SU-DHL-6 (cell line): ENCODE measurements around the gene DENND1B.
A peak's percentile ranks its signal among the peaks of the same experiment; 100 is the strongest.
"Not testable (repeated sequence)": the region's sequence is repeated elsewhere in the genome, so short reads cannot be mapped to it uniquely, and the experiment has no call there.

Experiments used
- H2AFZ ChIP-seq: fragments of 200-600 bp; sonication (generic); 2 replicates; pipeline ENCODE4 v1.6.1; 2014; ENCODE audit warnings: low read depth, mild to moderate bottlenecking, moderate library complexity, mixed read lengths, antibody characterized with exemption, low read length; ENCODE audit not compliant: severe bottlenecking
- H3F3A ChIP-seq: fragments of 200-600 bp; shearing (Covaris generic); 2 replicates; pipeline ENCODE4 v1.6.0; 2016; ENCODE audit warnings: antibody characterized with exemption, mild to moderate bottlenecking; ENCODE audit not compliant: insufficient read depth
- H3K27ac ChIP-seq: fragments of 200-600 bp; sonication (generic); 2 replicates; pipeline ENCODE4 v1.5.1; 2016; ENCODE audit warnings: low read depth, mild to moderate bottlenecking, low read length, moderate library complexity, mixed read lengths
- H3K27me3 ChIP-seq: fragments of 200-600 bp; sonication (generic), shearing (Covaris generic); 2 replicates; pipeline ENCODE4 v1.6.0; 2014; ENCODE audit warnings: mild to moderate bottlenecking, low read length
- H3K36me3 ChIP-seq: fragments of 200-600 bp; sonication (generic); 2 replicates; pipeline ENCODE4 v1.6.1; 2014; ENCODE audit warnings: mild to moderate bottlenecking, low read length, mixed read lengths
- H3K4me2 ChIP-seq: fragments of 300-600, 200-600 bp; shearing (Covaris generic), sonication (generic); 2 replicates; pipeline ENCODE4 v1.6.0; 2014; ENCODE audit warnings: low read length, low read depth, mild to moderate bottlenecking; ENCODE audit not compliant: poor library complexity, severe bottlenecking
- H3K4me3 ChIP-seq: fragments of 200-600 bp; sonication (generic); 2 replicates; pipeline ENCODE4 v1.5.1; 2014; ENCODE audit warnings: antibody characterized with exemption, low read length, mild to moderate bottlenecking, mixed read lengths; ENCODE audit not compliant: insufficient read depth, poor library complexity, severe bottlenecking
- H3K79me2 ChIP-seq: fragments of 200-600 bp; sonication (generic); 2 replicates; pipeline ENCODE4 v1.6.1; 2014; ENCODE audit warnings: mild to moderate bottlenecking, low read length, moderate library complexity; ENCODE audit not compliant: insufficient read depth
- H3K9ac ChIP-seq: fragments of 200-600 bp; sonication (generic); 2 replicates; pipeline ENCODE4 v1.7.0; 2014; ENCODE audit warnings: mild to moderate bottlenecking, low read length
- H3K9me2 ChIP-seq: fragments of 200-600 bp; sonication (generic); replicated peaks from 2 replicates; pipeline ENCODE4 v1.6.1; 2014; ENCODE audit warnings: low read length; ENCODE audit not compliant: insufficient read depth
- H3K9me3 ChIP-seq: fragments of 200-600 bp; sonication (generic); 2 replicates; pipeline ENCODE4 v1.6.1; 2014; ENCODE audit warnings: low read length, mixed read lengths; ENCODE audit not compliant: insufficient read depth
- H4K20me1 ChIP-seq: fragments of 200-600 bp; sonication (generic); 2 replicates; pipeline ENCODE4 v1.6.1; 2014; ENCODE audit warnings: low read depth, mild to moderate bottlenecking, antibody characterized with exemption, low read length, moderate library complexity, mixed read lengths
- CTCF ChIP-seq: fragments of 200-600 bp; sonication (generic); IDR thresholded peaks from one replicate; pipeline ENCODE4 v1.5.1; 2017; ENCODE audit warnings: antibody characterized with exemption, mild to moderate bottlenecking, low read length, moderate library complexity; ENCODE audit not compliant: insufficient read depth, poor library complexity, severe bottlenecking
- EZH2phosphoT487 ChIP-seq: fragments of 200-600 bp; sonication (generic), shearing (Covaris generic); conservative IDR thresholded peaks from 2 replicates; pipeline ENCODE4 v1.6.1; 2018; ENCODE audit warnings: mild to moderate bottlenecking, antibody characterized with exemption, low read length, moderate library complexity, mixed read lengths

DENND1B gene

GRCh38 chr1:197763307-197763706 is 12.0 kb downstream of the DENND1B start:
- Histone ChIP-seq H3K9ac (no peak overlapping the region), H2AFZ (no peak overlapping the region), H3K9me3 (no peaks in the 10 kb centered on the region), H3K9me2 (no peaks in the 10 kb centered on the region), H3K79me2 (peaks cover 95% of the 10 kb centered on the region), H4K20me1 (no peaks in the 10 kb centered on the region), H3K27me3 (no peaks in the 10 kb centered on the region), H3K4me2 (peak overlapping the region; percentile 28), H3K4me3 (no peak overlapping the region), H3F3A (peaks cover 50% of the 10 kb centered on the region), H3K27ac (peak overlapping the region; percentile 99), H3K36me3 (peaks cover 11% of the 10 kb centered on the region)
- no peak for TF ChIP-seq EZH2phosphoT487
- no peak for TF ChIP-seq CTCF

- Histone ChIP-seq H3K79me2 (peaks cover 93% of the 10 kb centered on the region), H3K4me3 (peak overlapping the region; percentile 45), H3K36me3 (peaks cover 11% of the 10 kb centered on the region), H3K27me3 (no peaks in the 10 kb centered on the region), H3K9me3 (no peaks in the 10 kb centered on the region), H2AFZ (no peak overlapping the region), H3K4me2 (peak overlapping the region; percentile 100), H4K20me1 (no peaks in the 10 kb centered on the region), H3K9me2 (no peaks in the 10 kb centered on the region), H3K9ac (peak overlapping the region; percentile 54), H3K27ac (peak overlapping the region; percentile 99), H3F3A (peaks cover 60% of the 10 kb centered on the region)
- TF ChIP-seq EZH2phosphoT487 (no peak), CTCF (no peak)
These were observed 13.6 kb downstream of the DENND1B start for GRCh38 chr1:197761654-197762053.

- H3K9me2 ChIP-seq, H3K4me3 ChIP-seq, H3K27me3 ChIP-seq, H4K20me1 ChIP-seq, H2AFZ ChIP-seq, H3K9me3 ChIP-seq, H3K4me2 ChIP-seq, H3K9ac ChIP-seq: not testable (repeated sequence)
- H3F3A ChIP-seq = peaks cover 14% of the 10 kb centered on the region
- peaks cover 20% of the 10 kb centered on the region for H3K36me3 ChIP-seq
- H3K27ac ChIP-seq = 0 out of 2 replicates have a peak overlapping the region, but pooled peaks have one; percentile 24
- peaks cover 93% of the 10 kb centered on the region for H3K79me2 ChIP-seq
These were observed 19.7 kb downstream of the DENND1B start for GRCh38 chr1:197755553-197755952.

- not testable (repeated sequence) for H3K9me2 ChIP-seq, H2AFZ ChIP-seq
These were observed 22.6 kb downstream of the DENND1B start for GRCh38 chr1:197752652-197753164.

More at GRCh38 chr1:197752652-197753164, 22.6 kb downstream of the DENND1B start:
- not testable (repeated sequence) for H3K9ac ChIP-seq, H3K4me3 ChIP-seq, H3K9me3 ChIP-seq, H4K20me1 ChIP-seq, H3K4me2 ChIP-seq, H3K27me3 ChIP-seq, H3K27ac ChIP-seq
- peaks cover 93% of the 10 kb centered on the region for H3K79me2 ChIP-seq
- peaks cover 27% of the 10 kb centered on the region for H3K36me3 ChIP-seq
- peaks cover 15% of the 10 kb centered on the region for H3F3A ChIP-seq
